M059J (cell line): ENCODE measurements around the gene NOTUM. TPM values are rescaled to one million over a fixed set of nuclear protein-coding genes. Genes with fewer than 3 reads are reported as not detected.
"Not testable (repeated sequence)": the region's sequence is repeated elsewhere in the genome, so short reads cannot be mapped to it uniquely, and the experiment has no call there.

Source experiments
- DNase-seq: peaks from one replicate; pipeline ENCODE4 v3.0.0-alpha.2; 2012; ENCODE audit warnings: low read depth
- total RNA-seq: library from RNA; depleted of rRNA; stranded (reverse); fragments of >200 nt; shearing (Covaris generic); gene quantifications from 2 replicates; pipeline ENCODE4 v1.2.3, GENCODE V29; 2014

NOTUM gene
- total RNA-seq, 1 experiment from 2014 or later, result 3.0 TPM

DNA sequence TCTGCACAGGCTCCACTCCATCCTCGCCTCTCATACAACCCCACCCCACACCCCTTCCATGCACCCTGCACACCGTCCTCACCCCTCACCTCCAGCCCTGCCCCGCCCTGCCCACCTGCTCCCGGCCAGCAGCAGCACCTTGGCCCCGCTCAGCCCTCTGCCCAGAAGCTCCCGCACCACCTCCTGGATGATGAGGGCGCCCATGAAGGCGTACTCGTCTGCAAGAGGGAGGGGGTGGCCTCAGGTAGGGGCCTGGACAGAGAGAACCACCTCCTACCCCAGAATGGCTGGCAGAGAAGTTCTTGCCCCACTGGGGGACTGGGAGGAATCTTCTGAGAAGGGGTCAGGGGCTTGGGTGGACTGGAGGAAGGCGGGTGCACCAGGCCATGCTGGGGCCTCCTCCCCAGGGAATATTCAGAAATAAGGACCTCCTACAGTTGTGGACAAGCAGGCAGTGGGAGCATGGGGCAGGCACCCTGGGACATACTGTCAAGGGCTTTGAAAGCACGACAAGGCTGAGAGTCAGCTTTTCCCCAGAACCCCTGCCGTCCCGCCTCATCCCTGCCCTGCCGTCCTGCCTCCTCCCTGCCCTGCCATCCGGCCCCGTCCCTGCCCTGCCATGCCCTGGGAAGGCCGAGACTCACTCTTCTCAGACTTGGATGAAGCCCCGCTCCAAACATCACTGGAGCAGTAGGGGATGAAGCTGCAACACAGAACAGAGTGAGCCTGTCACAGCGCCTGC lies 3.1 kb downstream of the NOTUM start:
- no peak for DNase-seq

DNA sequence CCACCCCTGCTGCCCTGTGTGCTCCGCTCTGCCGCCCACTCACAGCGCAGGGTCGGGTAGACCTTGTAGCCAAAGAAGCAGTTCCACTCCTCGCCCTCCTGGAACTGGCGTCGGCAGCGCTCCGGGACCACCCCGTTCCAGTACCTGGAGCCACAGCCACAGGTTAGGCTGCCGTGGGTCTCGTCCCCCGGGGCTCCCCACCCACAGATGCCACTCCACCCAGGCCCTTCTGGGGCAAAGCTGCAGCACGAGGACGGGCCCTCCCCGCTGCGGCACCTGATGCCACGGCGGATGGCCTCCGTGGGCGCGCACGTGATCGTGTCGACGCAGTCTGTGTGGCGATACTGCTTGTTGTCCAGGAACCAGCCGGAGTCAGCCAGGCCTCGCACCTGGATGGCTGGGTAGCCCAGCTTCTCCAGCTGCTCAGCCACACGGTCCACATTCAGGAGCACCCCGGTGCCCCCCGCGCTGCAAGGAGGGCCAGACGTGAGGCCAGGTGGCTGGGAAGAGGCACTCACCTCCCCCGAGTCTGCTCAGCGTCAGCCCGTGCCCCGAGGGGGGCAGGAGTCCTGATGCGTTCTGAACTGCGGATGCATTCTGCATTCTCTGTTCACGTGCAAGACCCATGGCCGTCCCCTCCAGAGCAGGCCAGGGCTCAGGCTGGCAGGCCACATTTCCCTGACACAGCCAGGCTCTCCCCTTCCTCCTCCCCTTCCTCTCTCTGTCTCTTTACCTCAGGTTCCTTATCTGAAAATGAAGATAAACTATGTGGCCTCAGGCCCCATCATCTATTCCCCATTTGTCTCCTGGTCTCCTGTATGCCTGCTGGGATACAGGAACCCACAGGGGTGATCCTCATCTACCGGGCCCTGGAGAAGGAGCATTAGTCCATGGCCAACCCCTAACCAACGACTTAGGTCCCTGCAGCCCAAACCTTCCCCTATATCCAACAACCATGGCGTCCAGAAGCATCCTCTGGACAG lies 4.1 kb downstream of the NOTUM start:
- no peak for DNase-seq

DNA sequence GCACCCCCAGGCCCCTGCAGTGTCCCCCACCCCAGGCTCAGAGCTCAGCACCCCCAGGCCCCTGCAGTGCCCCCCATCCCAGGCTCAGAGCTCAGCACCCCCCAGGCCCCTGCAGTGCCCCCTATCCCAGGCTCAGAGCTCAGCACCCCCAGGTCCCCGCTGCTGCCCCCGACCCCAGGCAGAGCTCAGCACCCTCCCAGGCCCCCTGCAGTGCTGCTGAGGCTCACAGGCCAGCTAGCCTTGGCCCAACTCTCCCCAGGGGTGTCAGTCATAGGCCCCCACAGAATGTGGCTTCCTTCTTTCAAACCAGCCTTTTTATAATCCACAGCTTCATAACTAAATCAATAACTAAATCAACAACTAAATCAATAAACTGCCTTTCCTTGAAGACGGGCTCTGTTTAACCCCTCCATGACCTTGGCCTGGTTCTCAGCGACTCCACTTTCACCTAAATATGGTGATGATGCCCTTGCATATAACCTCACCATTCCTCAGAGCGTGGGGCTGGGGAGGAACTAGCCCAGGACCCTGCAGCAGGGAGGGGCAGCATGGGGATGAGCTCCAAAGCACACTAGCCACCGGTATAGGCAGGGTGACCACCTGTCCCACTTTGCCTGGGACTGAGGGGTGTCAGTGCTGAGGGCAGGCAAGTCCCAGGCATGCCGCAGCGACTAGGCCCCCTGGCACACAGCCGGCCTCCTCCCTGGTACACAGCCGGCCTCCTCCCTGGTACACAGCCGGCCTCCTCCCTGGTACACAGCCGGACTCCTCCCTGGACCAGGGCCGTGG lies 5.0 kb downstream of the NOTUM start:
- DNase-seq, result no peak

- no peak for DNase-seq
These were observed 5.8 kb downstream of the NOTUM start for GRCh38 chr17:81955058-81955681.

GRCh38 chr17:81954131-81955057 lies 6.6 kb downstream of the NOTUM start:
- no peak for DNase-seq

DNA sequence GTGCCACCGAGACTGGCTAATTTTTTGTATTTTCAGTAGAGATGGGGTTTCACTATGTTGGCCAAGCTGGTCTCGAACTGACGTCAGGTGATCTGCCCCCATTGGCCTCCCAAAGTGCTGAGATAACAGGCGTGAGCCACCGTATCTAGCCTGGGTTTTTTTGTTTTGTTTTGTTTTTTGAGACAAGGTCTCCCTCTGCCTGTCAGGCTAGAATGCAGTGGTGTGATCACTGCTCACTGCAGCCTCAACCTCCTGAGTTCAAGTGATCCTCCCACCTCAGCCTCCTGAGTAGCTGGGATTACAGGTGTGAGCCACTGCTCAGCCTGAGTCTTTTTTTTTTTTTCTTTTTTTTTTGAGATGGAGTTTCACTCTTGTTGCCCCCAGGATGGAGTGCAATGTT lies 7.5 kb downstream of the NOTUM start:
- DNase-seq, result not testable (repeated sequence)

- DNase-seq, result no peak
These were observed 8.2 kb downstream of the NOTUM start for GRCh38 chr17:81952792-81953228.

GRCh38 chr17:81951785-81952684 lies 9.0 kb downstream of the NOTUM start:
- no peak for DNase-seq

DNA sequence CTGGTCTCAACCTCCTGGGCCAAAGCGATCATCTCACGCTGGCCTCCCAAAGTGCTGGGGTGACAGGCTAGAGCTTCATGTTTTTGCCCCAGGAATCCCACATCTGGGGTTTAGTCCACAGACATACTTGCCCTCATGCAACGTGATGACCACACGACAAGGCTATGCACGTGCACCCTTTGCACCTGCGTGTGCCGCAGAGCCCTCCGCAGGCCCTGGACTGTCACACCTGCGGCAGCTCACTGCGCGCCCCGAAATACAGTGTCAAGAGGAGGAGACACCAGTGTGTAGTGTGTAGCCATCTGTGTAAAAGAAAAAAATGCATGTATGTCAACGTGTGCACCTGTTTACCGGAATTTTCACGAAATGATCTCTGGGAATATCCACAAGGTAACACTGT lies 10.5 kb downstream of the NOTUM start:
- DNase-seq, result no peak

GRCh38 chr17:81948635-81949378 lies 12.2 kb downstream of the NOTUM start:
- DNase-seq, result no peak

DNA sequence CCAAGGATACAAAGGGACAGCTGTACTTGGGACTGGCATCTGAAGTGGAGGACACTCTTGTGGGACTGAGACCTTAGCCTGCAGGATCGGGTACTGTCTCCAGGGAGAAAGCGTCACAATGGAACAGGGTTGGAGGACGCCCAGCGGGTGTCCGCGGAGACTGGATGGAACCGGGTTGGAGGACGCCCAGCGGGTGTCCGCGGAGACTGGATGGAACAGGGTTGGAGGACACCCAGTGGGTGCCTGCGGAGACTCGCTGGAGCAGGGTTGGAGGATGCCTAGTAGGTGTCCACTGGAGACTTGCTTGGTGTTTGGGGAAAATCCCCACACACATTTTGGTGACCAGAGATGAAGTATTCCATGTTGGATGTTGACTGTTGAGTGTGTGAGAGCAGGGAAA lies 13.8 kb downstream of the NOTUM start, which contains the start of gene MYADML2:
Gene MYADML2, minus strand, starts transcription at position 45 of the 400 bp plus-strand sequence. CDS start 5,492 bp downstream, outside the sequence.
- no peak for DNase-seq

DNA sequence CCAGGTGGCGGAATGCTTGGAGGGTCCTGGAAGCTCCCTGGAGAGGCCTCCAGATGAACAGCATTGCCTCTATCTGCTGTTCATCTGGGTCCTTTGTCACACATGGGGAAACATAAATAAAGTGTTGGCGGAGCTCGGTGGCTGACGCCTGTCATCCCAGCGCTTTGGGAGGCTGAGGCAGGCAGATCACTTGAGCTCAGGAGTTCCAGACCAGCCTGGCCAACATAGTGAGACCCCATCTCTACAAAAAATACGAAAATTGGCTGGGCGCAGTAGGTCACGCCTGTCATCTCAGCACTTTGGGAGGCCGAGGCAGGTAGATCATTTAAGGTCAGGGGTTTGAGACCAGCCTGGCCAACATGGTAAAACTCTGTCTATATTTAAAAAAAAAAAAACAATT lies 16.1 kb downstream of the NOTUM start:
- no peak for DNase-seq

DNA sequence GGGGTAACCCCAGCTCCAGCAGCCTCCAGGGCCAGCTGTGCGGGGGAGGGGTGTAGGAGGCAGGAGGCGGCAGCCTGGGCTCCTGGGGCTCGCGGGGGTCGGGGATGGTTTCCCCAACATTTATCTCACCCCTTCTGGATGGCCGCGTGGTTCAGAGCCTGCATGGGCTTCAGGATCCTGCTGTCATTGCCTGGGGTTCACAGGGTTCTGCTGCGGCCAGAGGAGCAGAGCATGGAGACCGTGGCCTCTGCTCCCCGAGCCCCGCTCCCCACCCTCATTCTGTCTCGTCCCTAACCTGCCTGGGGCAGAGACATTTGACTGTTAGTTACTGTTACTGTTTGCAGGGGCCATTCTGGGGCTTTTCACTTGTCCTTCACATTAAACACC lies 18.8 kb downstream of the NOTUM start:
- DNase-seq, result no peak

DNA sequence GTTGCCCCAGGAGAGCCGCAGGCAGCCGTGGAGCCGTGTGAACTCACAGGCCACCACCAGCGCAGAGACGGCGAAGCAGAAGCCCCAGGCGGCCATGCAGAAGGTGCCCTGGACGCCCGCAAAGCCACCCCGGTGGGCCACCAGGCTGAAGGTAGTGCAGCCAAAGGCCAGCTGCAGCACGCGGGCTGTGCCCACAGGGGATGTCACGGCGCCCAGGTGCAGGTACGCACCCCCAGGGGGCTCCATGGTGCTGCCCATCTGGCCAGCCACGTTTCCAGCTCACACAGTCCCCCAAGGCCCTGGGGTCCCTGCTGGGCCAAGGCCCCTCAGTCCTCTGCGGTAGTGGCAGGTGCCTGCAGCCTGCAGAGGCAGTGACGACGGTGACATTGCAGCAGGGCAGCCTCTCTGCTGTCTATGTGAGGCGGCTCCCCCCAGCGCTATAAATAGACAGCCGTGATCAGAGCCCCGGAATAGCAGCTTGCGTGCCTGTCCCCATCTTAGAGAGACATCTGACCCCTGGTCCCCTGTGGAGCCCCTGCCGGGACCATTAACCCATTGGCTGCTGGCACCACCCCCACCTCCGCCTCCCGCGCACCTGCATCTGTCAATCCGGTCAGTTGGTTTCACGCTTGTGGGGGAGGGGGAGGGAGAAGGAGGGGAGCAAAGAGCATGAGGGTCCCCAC lies 19.4 kb downstream of the NOTUM start:
- DNase-seq, result no peak

- no peak for DNase-seq
These were observed 20.2 kb downstream of the NOTUM start for GRCh38 chr17:81940538-81941483.

DNA sequence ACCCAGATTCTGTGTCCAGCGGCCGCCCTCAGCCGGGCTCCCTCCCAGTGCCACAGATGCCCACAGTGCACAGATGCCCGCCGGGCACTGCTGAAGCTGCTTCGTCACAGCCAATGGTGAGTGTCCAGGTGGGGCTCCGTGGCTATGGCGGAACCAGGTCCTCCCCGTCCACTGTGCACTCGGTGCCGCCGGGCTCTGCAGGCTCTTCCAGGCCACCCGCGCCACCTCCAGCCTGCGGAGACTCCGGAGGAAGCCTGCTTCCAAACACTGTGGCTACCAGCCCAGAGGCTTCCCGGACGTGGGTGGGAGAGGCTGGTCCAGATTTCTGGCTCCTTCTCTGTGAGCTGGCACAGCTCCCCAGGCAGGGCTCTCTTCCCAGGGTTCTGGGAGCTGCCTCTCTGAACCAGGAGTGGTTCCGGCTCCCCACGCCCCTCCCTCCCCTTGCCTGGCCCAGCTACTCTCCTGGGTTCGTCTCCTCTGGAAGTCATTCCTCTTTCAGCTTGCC lies 21.1 kb downstream of the NOTUM start:
- no peak for DNase-seq

- no peak for DNase-seq
These were observed 21.8 kb downstream of the NOTUM start for GRCh38 chr17:81939218-81939617.
